Inferior parietal cortex (tissue), 1 donor: Measurements from ENCODE around the gene RAPGEF1.

ENCODE experiments used
- DNase-seq: peaks from one replicate; pipeline ENCODE4 v3.0.0-alpha.2; 2016; ENCODE audit errors: extremely low spot score

The RAPGEF1 gene

DNA sequence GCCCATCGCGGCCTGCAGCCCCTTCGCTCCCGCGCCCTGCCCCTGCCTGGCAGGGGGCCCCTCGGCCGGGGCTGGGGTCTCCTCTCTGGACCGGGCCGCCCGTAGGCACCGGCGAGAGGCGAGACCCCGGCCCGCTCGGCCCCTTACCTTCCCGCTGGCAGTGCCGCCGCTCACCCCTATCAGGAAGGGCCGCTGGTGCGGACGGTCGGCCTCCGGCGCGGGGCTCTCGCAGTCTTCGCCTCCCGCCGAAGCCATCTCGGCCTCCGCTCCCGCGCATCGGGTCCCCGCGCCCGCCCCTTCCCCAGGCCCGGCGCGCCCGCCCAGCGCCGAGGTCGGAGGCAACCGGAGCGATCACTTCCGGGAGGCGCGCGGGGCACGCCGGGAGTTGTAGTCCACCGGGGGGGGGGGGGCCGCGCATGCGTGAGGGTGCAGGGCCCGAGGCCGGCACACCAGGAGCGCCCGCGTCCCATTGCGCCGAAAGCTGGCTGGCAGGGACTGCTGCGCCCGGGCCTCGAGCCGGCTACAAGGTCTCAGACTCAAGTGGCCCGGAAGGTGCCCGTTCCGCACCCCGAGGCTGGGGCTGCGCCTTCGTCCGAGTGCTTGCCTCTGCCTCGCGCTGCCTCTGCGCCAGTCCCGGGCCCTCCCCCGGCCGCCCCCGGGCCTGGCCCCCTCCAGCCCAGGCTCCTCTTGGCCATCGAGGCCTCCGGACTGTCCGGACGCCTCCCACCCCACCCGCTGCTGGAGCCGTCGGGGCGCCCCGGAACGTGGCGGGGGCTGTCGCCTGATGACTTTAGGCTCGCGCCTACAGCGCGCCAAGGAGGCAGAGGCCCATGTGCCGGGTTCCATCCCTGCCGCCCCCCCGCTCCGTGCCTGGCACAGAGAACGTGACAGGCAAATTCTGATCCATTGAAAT, 208.7 kb downstream of the RAPGEF1 start, which contains the start of gene UCK1:
TSS of gene UCK1 (minus strand) at position 344 of the 913 bp plus-strand sequence. CDS start at position 255, 89 bp downstream.
- DNase-seq, result peak; percentile 78

DNA sequence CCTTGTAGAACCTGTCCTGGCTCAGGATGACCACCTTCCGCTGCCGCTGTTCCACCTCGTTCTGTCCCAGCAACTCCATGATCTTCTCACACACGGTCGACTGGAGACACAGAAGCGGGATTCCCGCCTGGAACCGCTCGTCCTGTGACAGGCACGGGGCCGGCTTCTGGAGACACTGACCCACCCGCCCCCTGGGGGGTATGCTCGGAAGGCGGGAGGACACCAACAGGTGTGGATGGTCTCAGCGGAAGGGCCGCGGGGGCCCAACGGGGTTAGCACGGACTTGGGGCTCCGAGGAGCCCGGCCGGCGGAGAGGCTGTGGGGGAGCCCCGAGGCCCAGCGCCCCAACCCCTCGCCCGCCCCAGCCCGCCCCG, 209.3 kb downstream of the RAPGEF1 start:
- no peak for DNase-seq

- no peak for DNase-seq
These were observed 210.0 kb downstream of the RAPGEF1 start for GRCh38 chr9:131529597-131530545.

- no peak for DNase-seq
These were observed 210.9 kb downstream of the RAPGEF1 start for GRCh38 chr9:131528886-131529505.

DNA sequence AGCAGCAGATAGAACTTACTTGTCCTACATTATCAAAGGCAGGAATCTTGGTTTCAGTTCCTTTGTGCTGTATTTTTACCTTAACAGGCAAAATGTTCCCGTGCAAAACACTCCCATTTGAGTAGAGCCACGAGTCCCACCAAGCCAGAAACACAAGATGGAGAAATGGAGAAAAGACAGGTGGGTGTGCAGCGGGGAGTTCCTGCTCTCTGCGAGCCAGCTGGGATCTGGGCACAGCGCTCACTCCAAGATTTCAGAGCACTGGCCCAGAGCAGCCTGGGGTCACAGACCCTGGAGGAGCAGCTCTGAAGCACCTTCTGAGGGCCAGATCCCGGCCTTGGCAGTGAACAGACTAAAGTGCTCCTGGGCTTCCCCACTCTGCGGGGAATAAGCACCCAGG, 211.7 kb downstream of the RAPGEF1 start:
- DNase-seq, result no peak
